Endothelial cell of umbilical vein (primary cell): ENCODE data around the gene SECTM1. TPM values are rescaled to one million over a fixed set of nuclear protein-coding genes. Genes with fewer than 3 reads are reported as not detected.

Experiments
- BruUV-seq: library from RNA; stranded (reverse); fragments of 400-500 nt; replicated peaks from 2 replicates; lab custom pipeline; 2021; lab: Mats Ljungman, UMichigan
- CTCF ChIA-PET: fragments of 300-600, 350-600 bp; sonication (Branson Sonifier 250); formaldehyde crosslinking; loops from one replicate; lab custom pipeline; 2021; ENCODE audit warnings: antibody characterized with exemption, inconsistent platforms; lab: Charles Lee
- POLR2A ChIA-PET: fragments of 300-600, 350-600 bp; sonication (Branson Sonifier 250); formaldehyde crosslinking; loops from one replicate; lab custom pipeline; 2021; ENCODE audit warnings: antibody characterized with exemption, inconsistent platforms; lab: Charles Lee
- DNase-seq: peaks from one replicate; pipeline ENCODE4 v3.0.0-alpha.2; 2011; ENCODE audit warnings: low read depth, low spot score
- FAIRE-seq: peaks from 2 replicates; lab custom pipeline; 2011; peaks lifted over from hg19 to GRCh38; lab: Jason Lieb, UNC
- H2AFZ ChIP-seq: 2 replicates; pipeline ENCODE4 v1.6.0; 2012; ENCODE audit warnings: low read depth, low read length, control low read depth, inconsistent platforms
- H3K27ac ChIP-seq: 2 replicates; pipeline ENCODE4 v1.5.1; 2011; ENCODE audit warnings: low read depth, mild to moderate bottlenecking, control low read depth, low read length, moderate library complexity; ENCODE audit not compliant: insufficient read depth
- H3K27me3 ChIP-seq, 2 experiments: 2 replicates each; pipeline versions ENCODE4 v1.6.0 to v1.6.1; 2011; ENCODE audit warnings: low read length in 2 of 2, mixed read lengths in 1 of 2; ENCODE audit not compliant: control insufficient read depth in 2 of 2, insufficient read depth in 2 of 2
- H3K36me3 ChIP-seq, 2 experiments: 2 replicates in 1 of 2; 3 replicates in 1 of 2; pipeline ENCODE4 v1.5.1; 2011; ENCODE audit warnings: low read length in 2 of 2, mild to moderate bottlenecking in 1 of 2, moderate library complexity in 1 of 2; ENCODE audit not compliant: control insufficient read depth in 2 of 2, insufficient read depth in 2 of 2; ENCODE audit errors: extremely low read depth in 1 of 2
- H3K4me1 ChIP-seq: 3 replicates; pipeline ENCODE4 v1.5.1; 2011; ENCODE audit warnings: mild to moderate bottlenecking, low read length; ENCODE audit not compliant: control insufficient read depth, insufficient read depth; ENCODE audit errors: extremely low read depth
- H3K4me2 ChIP-seq: 2 replicates; pipeline ENCODE4 v1.6.1; 2011; ENCODE audit warnings: low read length, control low read depth, mixed read lengths; ENCODE audit not compliant: insufficient read depth
- H3K4me3 ChIP-seq, 3 experiments: fragments of 200-600 bp in 1 of 3; sonication (generic), shearing (Covaris generic) in 1 of 3; replicated peaks in 1 of 3; 2 replicates each; pipeline ENCODE4 v1.5.1; 2011 to 2016; ENCODE audit warnings: control low read depth in 3 of 3, low read length in 3 of 3, mild to moderate bottlenecking in 2 of 3, inconsistent platforms in 1 of 3, low read depth in 1 of 3, moderate library complexity in 1 of 3; ENCODE audit not compliant: insufficient read depth in 1 of 3
- H3K79me2 ChIP-seq: 2 replicates; pipeline ENCODE4 v1.6.0; 2012; ENCODE audit warnings: low read length, inconsistent platforms; ENCODE audit not compliant: control insufficient read depth, insufficient read depth
- H3K9ac ChIP-seq: replicated peaks from 2 replicates; pipeline ENCODE3; 2011; ENCODE audit warnings: low read length, control low read depth; ENCODE audit not compliant: insufficient read depth; ENCODE audit errors: extremely low read depth
- H3K9me1 ChIP-seq: replicated peaks from 3 replicates; pipeline ENCODE4 v1.6.0; 2011; ENCODE audit warnings: mild to moderate bottlenecking, low read length; ENCODE audit not compliant: control insufficient read depth, insufficient read depth; ENCODE audit errors: extremely low read depth
- H3K9me3 ChIP-seq: replicated peaks from 2 replicates; pipeline ENCODE4 v1.5.1; 2012; ENCODE audit warnings: low read length, inconsistent platforms; ENCODE audit not compliant: control insufficient read depth, insufficient read depth
- H4K20me1 ChIP-seq: replicated peaks from 2 replicates; pipeline ENCODE3; 2011; ENCODE audit warnings: mild to moderate bottlenecking, low read length; ENCODE audit not compliant: control insufficient read depth, insufficient read depth; ENCODE audit errors: extremely low read depth
- EZH2 ChIP-seq: IDR thresholded peaks from 2 replicates; pipeline ENCODE4 v1.6.1; 2012; ENCODE audit warnings: borderline replicate concordance, low read depth, mild to moderate bottlenecking, moderate library complexity, low read length, inconsistent platforms; ENCODE audit not compliant: severe bottlenecking
- FOS ChIP-seq: IDR thresholded peaks from 2 replicates; pipeline ENCODE4 v1.6.1; 2011; ENCODE audit warnings: mild to moderate bottlenecking, low read length, moderate library complexity, borderline replicate concordance; ENCODE audit not compliant: insufficient read depth
- GATA2 ChIP-seq: IDR thresholded peaks from 2 replicates; pipeline ENCODE4 v1.7.0; 2011; ENCODE audit warnings: low read depth, mild to moderate bottlenecking, moderate library complexity, mixed read lengths, low read length; ENCODE audit not compliant: insufficient read length, insufficient read depth
- JUN ChIP-seq: IDR thresholded peaks from 2 replicates; pipeline ENCODE4 v1.6.1; 2011; ENCODE audit warnings: borderline replicate concordance, low read depth; ENCODE audit not compliant: insufficient read length, insufficient read depth
- MAX ChIP-seq: IDR thresholded peaks from 2 replicates; pipeline ENCODE4 v1.6.1; 2011; ENCODE audit not compliant: insufficient read depth, insufficient read length
- POLR2A ChIP-seq: IDR thresholded peaks from 2 replicates; pipeline ENCODE4 v1.6.1; 2012; ENCODE audit warnings: low read depth, mild to moderate bottlenecking, control low read depth, low read length
- dilution Hi-C: fragments of 300-500 bp; cut with MboI; formaldehyde crosslinking; loops from one replicate; pipeline ENCODE4 v1.15.0; 2019; ENCODE audit warnings: low sequenced_read_pairs; ENCODE audit not compliant: extremely low pct_ligation_motif_present
- intact Hi-C: fragments of 100-400 bp; cut with micrococcal nuclease; formaldehyde crosslinking; loops from one replicate; pipeline ENCODE4 v1.10.0; 2022
- polyA plus RNA-seq, 4 experiments: library from polyadenylated mRNA; depleted of rRNA in 3 of 4; stranded (reverse) in 3 of 4; unstranded in 1 of 4; fragments of >200 nt; gene quantifications; 2 replicates each; pipeline versions ENCODE4 v1.2.1 to v1.2.3, GENCODE V29; 2011 to 2012; ENCODE audit warnings: missing spikeins in 1 of 4
- total RNA-seq: library from RNA; stranded (reverse); gene quantifications from 2 replicates; pipeline ENCODE4 v1.2.3, GENCODE V29; 2021
- TF ChIP-seq, protein P1 (sequence below), 2 donors: IDR thresholded peaks; 1 replicate in 1 of 2; 2 replicates in 1 of 2; pipeline ENCODE4 v1.5.1; 2011; ENCODE audit warnings: low read length in 2 of 2, mild to moderate bottlenecking in 2 of 2, moderate library complexity in 2 of 2, control low read depth in 1 of 2, inconsistent platforms in 1 of 2, low read depth in 1 of 2; ENCODE audit not compliant: insufficient read depth in 1 of 2; ENCODE audit errors: extremely low read depth in 1 of 2

The SECTM1 gene
- total and polyA plus RNA-seq, 2 donors (not counting 3 experiments of a cell fraction or from before 2014, with no cell fraction given): 1.9 to 2.3 TPM

GRCh38 chr17:82301300-82301915 lies 32.2 kb downstream of the SECTM1 start:
- TF ChIP-seq MAX (no peak), POLR2A (no peak), FOS (no peak), EZH2 (no peak), GATA2 (no peak), JUN (no peak)
- TF ChIP-seq, protein P1, sequence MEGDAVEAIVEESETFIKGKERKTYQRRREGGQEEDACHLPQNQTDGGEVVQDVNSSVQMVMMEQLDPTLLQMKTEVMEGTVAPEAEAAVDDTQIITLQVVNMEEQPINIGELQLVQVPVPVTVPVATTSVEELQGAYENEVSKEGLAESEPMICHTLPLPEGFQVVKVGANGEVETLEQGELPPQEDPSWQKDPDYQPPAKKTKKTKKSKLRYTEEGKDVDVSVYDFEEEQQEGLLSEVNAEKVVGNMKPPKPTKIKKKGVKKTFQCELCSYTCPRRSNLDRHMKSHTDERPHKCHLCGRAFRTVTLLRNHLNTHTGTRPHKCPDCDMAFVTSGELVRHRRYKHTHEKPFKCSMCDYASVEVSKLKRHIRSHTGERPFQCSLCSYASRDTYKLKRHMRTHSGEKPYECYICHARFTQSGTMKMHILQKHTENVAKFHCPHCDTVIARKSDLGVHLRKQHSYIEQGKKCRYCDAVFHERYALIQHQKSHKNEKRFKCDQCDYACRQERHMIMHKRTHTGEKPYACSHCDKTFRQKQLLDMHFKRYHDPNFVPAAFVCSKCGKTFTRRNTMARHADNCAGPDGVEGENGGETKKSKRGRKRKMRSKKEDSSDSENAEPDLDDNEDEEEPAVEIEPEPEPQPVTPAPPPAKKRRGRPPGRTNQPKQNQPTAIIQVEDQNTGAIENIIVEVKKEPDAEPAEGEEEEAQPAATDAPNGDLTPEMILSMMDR (IDR thresholded peaks at IDR 0.05; ENCODE audit: extremely low read depth in 1 of 2, insufficient read depth in 1 of 2, low read depth in 1 of 2, low read length in 2 of 2): no peak
- H3K4me1 ChIP-seq: peaks cover 24% of the 10 kb centered on the region
- intact Hi-C loops: loop anchor here (1.0 kb wide), 1 partner anchor 20 kb away; no protein-coding TSS in a partner anchor
- H3K36me3 ChIP-seq: no peaks in the 10 kb centered on the region
- H3K4me2 ChIP-seq: no peak overlapping the region
- ChIA-PET CTCF (interaction anchor here (0.7 to 4.4 kb wide), 15 partner anchors 10 to 465 kb away, joined by 3 to 26 read pairs (median 4); partner anchors contain the start of gene SECTM1), POLR2A (no interaction called here)
- DNase-seq: no peak
- dilution Hi-C loops: no loop called here
- H2AFZ ChIP-seq: no peak overlapping the region
- no peak overlapping the region for H3K9ac ChIP-seq
- BruUV-seq: no TSS peak
- H3K9me1 ChIP-seq: no peaks in the 10 kb centered on the region
- FAIRE-seq: no peak
- no peaks in the 10 kb centered on the region for H3K27me3 ChIP-seq
- H3K79me2 ChIP-seq: no peaks in the 10 kb centered on the region
- H3K9me3 ChIP-seq: no peaks in the 10 kb centered on the region
- no peak overlapping the region for H3K4me3 ChIP-seq
- H4K20me1 ChIP-seq: no peaks in the 10 kb centered on the region
- H3K27ac ChIP-seq: no peak overlapping the region
